GM19193 (cell line): ENCODE measurements around the gene ATP8A1.

Source experiments
- POLR2A ChIP-seq: IDR thresholded peaks from 4 replicates; pipeline ENCODE4 v1.6.1; 2011; ENCODE audit not compliant: insufficient read depth, insufficient read length; ENCODE audit errors: extremely low read depth

The ATP8A1 gene

GRCh38 chr4:42655269-42655637, 1.7 kb downstream of the ATP8A1 start:
- TF ChIP-seq POLR2A: no peak

- no peak for TF ChIP-seq POLR2A
These were observed 2.2 kb downstream of the ATP8A1 start for GRCh38 chr4:42654631-42655268.

GRCh38 chr4:42653626-42654560, 3.0 kb downstream of the ATP8A1 start:
- no peak for TF ChIP-seq POLR2A

- no peak for TF ChIP-seq POLR2A
These were observed 7.0 kb downstream of the ATP8A1 start for GRCh38 chr4:42649870-42650269.

- TF ChIP-seq POLR2A: no peak
These were observed 9.8 kb downstream of the ATP8A1 start for GRCh38 chr4:42646999-42647541.

- no peak for TF ChIP-seq POLR2A
These were observed 10.7 kb downstream of the ATP8A1 start for GRCh38 chr4:42646013-42646784.

- no peak for TF ChIP-seq POLR2A
These were observed 12.0 kb downstream of the ATP8A1 start for GRCh38 chr4:42644897-42645296.

- TF ChIP-seq POLR2A: no peak
These were observed 13.2 kb downstream of the ATP8A1 start for GRCh38 chr4:42643685-42644084.

- TF ChIP-seq POLR2A: no peak
These were observed 13.9 kb downstream of the ATP8A1 start for GRCh38 chr4:42642845-42643615.

GRCh38 chr4:42642101-42642797, 14.7 kb downstream of the ATP8A1 start:
- no peak for TF ChIP-seq POLR2A

- TF ChIP-seq POLR2A: no peak
These were observed 15.2 kb downstream of the ATP8A1 start for GRCh38 chr4:42641656-42642055.

- TF ChIP-seq POLR2A: no peak
These were observed 15.7 kb downstream of the ATP8A1 start for GRCh38 chr4:42641161-42641560.

- TF ChIP-seq POLR2A: peak; percentile 15
These were observed 16.3 kb downstream of the ATP8A1 start for GRCh38 chr4:42640613-42641012.

- no peak for TF ChIP-seq POLR2A
These were observed 17.9 kb downstream of the ATP8A1 start for GRCh38 chr4:42638993-42639392.
